Prostate gland (tissue), 2 donors: ENCODE measurements around the gene C1orf21.

Experiments used
- CTCF ChIP-seq, 4 experiments: fragments of 200-600 bp in 2 of 4; fragments of 450-650 bp in 2 of 4; sonication (generic) in 2 of 4; IDR thresholded peaks; 1 replicate in 3 of 4; 2 replicates in 1 of 4; pipeline ENCODE4 v1.5.1; 2016 to 2019; ENCODE audit warnings: antibody characterized with exemption in 4 of 4, mild to moderate bottlenecking in 2 of 4, moderate library complexity in 2 of 4
- POLR2A ChIP-seq: fragments of 450-650 bp; IDR thresholded peaks from one replicate; pipeline ENCODE4 v1.6.1; 2016; ENCODE audit warnings: antibody characterized with exemption, mild to moderate bottlenecking
- POLR2AphosphoS5 ChIP-seq: sonication (generic); formaldehyde crosslinking; IDR thresholded peaks from one replicate; pipeline ENCODE4 v1.6.1; 2017; ENCODE audit warnings: antibody characterized with exemption

GRCh38 chr1:184513966-184514365 lies 127.1 kb downstream of the C1orf21 start:
- TF ChIP-seq CTCF (IDR thresholded peaks at IDR 0.05) (no peak), POLR2A (no peak), POLR2AphosphoS5 (no peak)
